Measurements from ENCODE around the gene PKDREJ.

PKDREJ gene

DNA sequence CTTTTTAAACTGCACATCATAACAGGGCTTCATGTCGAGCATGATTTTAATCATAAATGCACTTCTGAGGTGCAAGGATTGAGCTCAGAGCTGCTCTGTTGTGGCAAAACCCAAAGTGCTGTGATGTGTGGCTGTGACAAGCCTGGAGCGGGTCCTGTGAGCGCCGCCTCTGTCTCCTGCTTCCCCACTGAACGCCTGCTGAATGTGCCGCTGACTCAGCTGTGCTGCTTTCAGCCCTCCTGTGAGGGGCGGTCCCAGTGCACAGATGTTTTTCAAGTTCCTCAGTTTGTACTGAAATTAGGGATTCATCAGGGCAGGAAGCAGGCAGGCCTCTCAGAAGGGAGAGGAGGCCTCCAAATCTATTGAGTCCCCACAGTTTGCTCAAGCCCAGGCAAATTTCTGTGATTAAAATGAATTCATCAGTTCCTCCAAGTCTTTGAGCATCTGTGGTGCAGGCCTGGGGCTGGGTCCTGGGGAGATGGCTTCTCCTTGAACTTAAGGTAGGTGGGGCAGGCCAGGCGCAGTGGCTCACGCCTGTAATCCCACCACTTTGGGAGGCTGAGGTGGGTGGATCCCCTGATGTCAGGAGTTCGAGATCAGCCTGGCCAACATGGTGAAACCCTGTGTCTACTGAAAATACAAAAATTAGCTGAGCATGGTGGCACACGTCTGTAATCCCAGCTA, 30.6 kb upstream of the PKDREJ start:
- H4K20me1 ChIP-seq (ENCODE audit: insufficient read depth, low read length), result no peaks in the 10 kb centered on the region
- H3K27ac ChIP-seq (ENCODE audit: low read length), result peak overlapping the region; percentile 82
- H3K4me1 ChIP-seq (ENCODE audit: low read length), result peaks cover 43% of the 10 kb centered on the region
- H3K9me3 ChIP-seq (replicated peaks; ENCODE audit: insufficient read depth, low read length), result no peaks in the 10 kb centered on the region
- no peaks in the 10 kb centered on the region for H3K36me3 ChIP-seq (replicated peaks; ENCODE audit: insufficient read depth, low read length)
- peak overlapping the region; percentile 73 for H3K4me2 ChIP-seq (ENCODE audit: low read depth, low read length)
- peak overlapping the region; percentile 60 for H3K9ac ChIP-seq (ENCODE audit: low read length)
- peaks cover 40% of the 10 kb centered on the region for H3F3A ChIP-seq (ENCODE audit: insufficient read depth, low read length)
- H3K9me2 ChIP-seq (replicated peaks; ENCODE audit: insufficient read depth, low read length), result no peaks in the 10 kb centered on the region
- H2AFZ ChIP-seq (ENCODE audit: low read length), result peak overlapping the region; percentile 59
- peak; percentile 85 for DNase-seq
- peak overlapping the region; percentile 12 for H3K4me3 ChIP-seq (ENCODE audit: low read length)
- TF ChIP-seq EZH2phosphoT487 (IDR thresholded peaks at IDR 0.05; ENCODE audit: low read length), result no peak
- TF ChIP-seq, protein P1, sequence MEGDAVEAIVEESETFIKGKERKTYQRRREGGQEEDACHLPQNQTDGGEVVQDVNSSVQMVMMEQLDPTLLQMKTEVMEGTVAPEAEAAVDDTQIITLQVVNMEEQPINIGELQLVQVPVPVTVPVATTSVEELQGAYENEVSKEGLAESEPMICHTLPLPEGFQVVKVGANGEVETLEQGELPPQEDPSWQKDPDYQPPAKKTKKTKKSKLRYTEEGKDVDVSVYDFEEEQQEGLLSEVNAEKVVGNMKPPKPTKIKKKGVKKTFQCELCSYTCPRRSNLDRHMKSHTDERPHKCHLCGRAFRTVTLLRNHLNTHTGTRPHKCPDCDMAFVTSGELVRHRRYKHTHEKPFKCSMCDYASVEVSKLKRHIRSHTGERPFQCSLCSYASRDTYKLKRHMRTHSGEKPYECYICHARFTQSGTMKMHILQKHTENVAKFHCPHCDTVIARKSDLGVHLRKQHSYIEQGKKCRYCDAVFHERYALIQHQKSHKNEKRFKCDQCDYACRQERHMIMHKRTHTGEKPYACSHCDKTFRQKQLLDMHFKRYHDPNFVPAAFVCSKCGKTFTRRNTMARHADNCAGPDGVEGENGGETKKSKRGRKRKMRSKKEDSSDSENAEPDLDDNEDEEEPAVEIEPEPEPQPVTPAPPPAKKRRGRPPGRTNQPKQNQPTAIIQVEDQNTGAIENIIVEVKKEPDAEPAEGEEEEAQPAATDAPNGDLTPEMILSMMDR (IDR thresholded peaks at IDR 0.05; ENCODE audit: low read length), result peak; percentile 19; the same call in 1 of the 2 replicates
- H3K27me3 ChIP-seq (replicated peaks; ENCODE audit: insufficient read depth, low read length), result no peaks in the 10 kb centered on the region
- H3K79me2 ChIP-seq (ENCODE audit: low read length), result peaks cover 31% of the 10 kb centered on the region

DNA sequence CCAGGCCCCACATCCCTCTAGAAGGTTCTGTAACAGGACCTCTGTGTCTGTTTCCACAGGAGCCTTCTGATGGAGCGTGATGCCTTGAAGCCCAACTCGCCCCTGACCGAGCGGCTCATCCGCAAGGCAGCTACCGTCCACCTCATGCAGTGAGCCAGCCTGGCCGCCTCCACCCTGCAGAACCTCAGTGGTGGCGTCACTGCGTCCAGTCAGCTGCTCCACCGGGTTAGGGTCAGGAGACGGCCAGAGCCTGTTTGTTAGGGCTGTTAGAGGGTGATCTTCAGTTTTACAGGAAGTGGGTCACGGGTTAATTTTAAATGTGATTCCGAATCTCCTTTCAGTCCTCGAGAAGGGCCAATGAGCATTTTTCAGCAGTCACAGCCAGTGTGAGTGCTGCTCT, 29.6 kb upstream of the PKDREJ start:
- Histone ChIP-seq H3K9ac (ENCODE audit: low read length) (peak overlapping the region; percentile 60), H3F3A (ENCODE audit: insufficient read depth, low read length) (peaks cover 40% of the 10 kb centered on the region), H3K9me3 (replicated peaks; ENCODE audit: insufficient read depth, low read length) (no peaks in the 10 kb centered on the region), H3K4me3 (ENCODE audit: low read length) (no peak overlapping the region), H3K36me3 (replicated peaks; ENCODE audit: insufficient read depth, low read length) (no peaks in the 10 kb centered on the region), H4K20me1 (ENCODE audit: insufficient read depth, low read length) (no peaks in the 10 kb centered on the region), H3K4me1 (ENCODE audit: low read length) (peaks cover 44% of the 10 kb centered on the region), H3K9me2 (replicated peaks; ENCODE audit: insufficient read depth, low read length) (no peaks in the 10 kb centered on the region), H3K27ac (ENCODE audit: low read length) (peak overlapping the region; percentile 82; the same call in 1 of the 2 replicates), H2AFZ (ENCODE audit: low read length) (peak overlapping the region; percentile 59; the same call in 1 of the 2 replicates), H3K27me3 (replicated peaks; ENCODE audit: insufficient read depth, low read length) (no peaks in the 10 kb centered on the region), H3K79me2 (ENCODE audit: low read length) (peaks cover 27% of the 10 kb centered on the region), H3K4me2 (ENCODE audit: low read depth, low read length) (peak overlapping the region; percentile 73)
- no peak for DNase-seq
- TF ChIP-seq EZH2phosphoT487 (IDR thresholded peaks at IDR 0.05; ENCODE audit: low read length), result no peak
- TF ChIP-seq EZH2 (optimal IDR thresholded peaks at IDR 0.05; ENCODE audit: low read depth, low read length), result no peak
- TF ChIP-seq, protein P1 (IDR thresholded peaks at IDR 0.05; ENCODE audit: low read length), result no peak

DNA sequence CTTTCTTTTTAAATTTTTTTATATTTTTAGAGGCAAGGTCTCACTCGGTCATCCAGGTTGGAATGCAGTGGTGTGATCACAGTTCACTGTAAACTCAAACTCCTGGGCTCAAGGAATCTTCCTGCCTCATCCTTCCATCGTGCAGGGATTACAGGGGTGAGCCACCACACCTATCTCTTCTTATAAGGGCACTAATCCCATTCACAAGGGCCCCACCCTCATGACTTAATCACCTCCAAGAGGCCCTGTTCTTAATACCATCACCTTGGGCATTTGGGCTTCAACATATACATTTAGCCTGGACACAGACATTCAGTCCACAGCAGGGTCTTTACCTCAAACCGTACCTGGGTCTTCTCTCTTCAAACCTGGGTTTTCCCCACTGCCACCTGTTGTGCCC, 29.0 kb upstream of the PKDREJ start:
- no peak overlapping the region for H3K27ac ChIP-seq (ENCODE audit: low read length)
- H3K27me3 ChIP-seq (replicated peaks; ENCODE audit: insufficient read depth, low read length), result no peaks in the 10 kb centered on the region
- no peaks in the 10 kb centered on the region for H3K36me3 ChIP-seq (replicated peaks; ENCODE audit: insufficient read depth, low read length)
- no peak for DNase-seq
- H3K4me1 ChIP-seq (ENCODE audit: low read length), result peaks cover 48% of the 10 kb centered on the region
- H3F3A ChIP-seq (ENCODE audit: insufficient read depth, low read length), result peaks cover 36% of the 10 kb centered on the region
- no peak overlapping the region for H3K9ac ChIP-seq (ENCODE audit: low read length)
- H3K79me2 ChIP-seq (ENCODE audit: low read length), result peaks cover 27% of the 10 kb centered on the region
- H3K9me2 ChIP-seq (replicated peaks; ENCODE audit: insufficient read depth, low read length), result no peaks in the 10 kb centered on the region
- H3K4me3 ChIP-seq (ENCODE audit: low read length), result no peak overlapping the region
- H3K9me3 ChIP-seq (replicated peaks; ENCODE audit: insufficient read depth, low read length), result no peaks in the 10 kb centered on the region
- H4K20me1 ChIP-seq (ENCODE audit: insufficient read depth, low read length), result no peaks in the 10 kb centered on the region
- no peak overlapping the region for H2AFZ ChIP-seq (ENCODE audit: low read length)
- TF ChIP-seq, protein P1 (IDR thresholded peaks at IDR 0.05; ENCODE audit: low read length), result no peak
- no peak for TF ChIP-seq EZH2phosphoT487 (IDR thresholded peaks at IDR 0.05; ENCODE audit: low read length)
- no peak for TF ChIP-seq EZH2 (optimal IDR thresholded peaks at IDR 0.05; ENCODE audit: low read depth, low read length)
- no peak overlapping the region for H3K4me2 ChIP-seq (ENCODE audit: low read depth, low read length)

Measured in MM.1S (cell line).